HL-60 (cell line): ENCODE measurements around the gene ABCB6.

Experiments
- DNase-seq, 2 experiments: peaks; one replicate each; pipeline ENCODE4 v3.0.0-alpha.2; 2010 to 2020; ENCODE audit warnings: low read depth in 1 of 2, low spot score in 1 of 2
- H3K27ac ChIP-seq: fragments of 250-450 bp; sonication (Bioruptor Pico); replicated peaks from 2 replicates; pipeline ENCODE4 v1.5.1; 2020; ENCODE audit warnings: mild to moderate bottlenecking, moderate library complexity
- H3K27me3 ChIP-seq: fragments of 250-450 bp; sonication (Bioruptor Pico); 2 replicates; pipeline ENCODE4 v1.5.1; 2021; ENCODE audit warnings: mild to moderate bottlenecking, moderate library complexity; ENCODE audit not compliant: insufficient read depth, poor library complexity, severe bottlenecking
- H3K4me3 ChIP-seq: replicated peaks from 2 replicates; pipeline ENCODE4 v1.5.1; 2011; ENCODE audit warnings: mild to moderate bottlenecking, control low read depth, low read length; ENCODE audit not compliant: insufficient read depth
- CTCF ChIP-seq: IDR thresholded peaks from one replicate; pipeline ENCODE4 v1.5.1; 2011; ENCODE audit warnings: low read length, control low read depth, inconsistent platforms; ENCODE audit not compliant: insufficient read depth
- GABPA ChIP-seq: IDR thresholded peaks from 2 replicates; pipeline ENCODE4 v1.6.1; 2012; ENCODE audit warnings: low read depth
- POLR2AphosphoS5 ChIP-seq: IDR thresholded peaks from 2 replicates; pipeline ENCODE4 v1.6.1; 2012; ENCODE audit warnings: low read depth
- REST ChIP-seq: IDR thresholded peaks from 2 replicates; pipeline ENCODE4 v1.6.1; 2012; ENCODE audit warnings: low read depth; ENCODE audit not compliant: insufficient replicate concordance
- SPI1 ChIP-seq: IDR thresholded peaks from 2 replicates; pipeline ENCODE4 v1.6.1; 2012; ENCODE audit warnings: low read depth, mild to moderate bottlenecking, borderline replicate concordance

Gene ABCB6

GRCh38 chr2:219251656-219252055 lies 32.9 kb upstream of the ABCB6 start:
- Histone ChIP-seq H3K27me3 (no peaks in the 10 kb centered on the region), H3K4me3 (peak overlapping the region; percentile 79), H3K27ac (no peak overlapping the region)
- peak in 1 of 2 experiments; percentile 26 for DNase-seq
- TF ChIP-seq REST = no peak
- TF ChIP-seq POLR2AphosphoS5 = no peak
- TF ChIP-seq SPI1 = peak; percentile 53; the same call in 1 of the 2 replicates

- Histone ChIP-seq H3K4me3 (peak overlapping the region; percentile 2), H3K27ac (peak overlapping the region; percentile 84), H3K27me3 (no peaks in the 10 kb centered on the region)
- no peak for TF ChIP-seq REST
- no peak for TF ChIP-seq CTCF
- TF ChIP-seq GABPA = no peak
- no peak for TF ChIP-seq SPI1
- peak in 1 of 2 experiments; percentile 71 for DNase-seq
Measured at GRCh38 chr2:219250049-219250781, 31.5 kb upstream of the ABCB6 start.

DNA sequence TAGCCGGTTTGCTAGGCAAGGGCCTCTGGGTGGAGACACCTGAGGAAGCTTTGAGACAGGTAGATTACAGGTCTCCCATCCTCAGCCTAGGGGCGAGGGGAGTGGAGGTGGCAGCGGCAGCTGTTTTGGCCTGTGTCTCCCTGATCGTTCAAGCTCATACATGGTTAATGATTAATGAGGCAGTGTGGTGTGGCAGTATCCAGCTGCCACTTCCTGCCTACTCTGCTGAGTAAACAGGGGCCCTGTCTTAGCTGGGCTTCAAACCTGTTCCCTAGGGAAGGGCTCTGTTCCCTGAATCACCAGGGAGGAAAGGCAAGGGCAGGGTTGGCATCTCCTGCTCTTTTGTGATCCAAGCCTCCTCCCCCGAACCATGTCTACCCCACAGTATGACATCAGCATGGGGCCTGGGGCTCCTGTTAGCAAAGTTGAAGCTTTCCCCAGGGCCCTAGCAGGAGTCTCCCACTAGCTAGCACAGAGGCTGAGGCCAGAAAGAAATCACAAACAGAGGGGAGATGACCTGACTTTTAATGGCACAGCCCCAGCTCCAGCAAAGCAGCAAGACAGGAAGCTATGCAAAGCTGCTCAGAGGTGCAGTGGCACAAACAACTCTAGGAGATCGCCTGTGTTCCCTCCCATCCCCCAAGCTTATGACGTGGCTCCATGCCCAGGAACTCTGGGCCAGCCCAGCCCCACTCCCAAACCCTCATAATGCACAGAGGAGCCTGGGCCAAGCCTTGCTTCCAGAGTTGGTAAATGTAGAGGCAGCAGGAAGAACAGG lies 30.6 kb upstream of the ABCB6 start:
- no peak for TF ChIP-seq REST
- TF ChIP-seq POLR2AphosphoS5 = peak; percentile 34; the same call in 1 of the 2 replicates
- peak in 1 of 2 experiments; percentile 95 for DNase-seq
- peak overlapping the region; percentile 2 for H3K4me3 ChIP-seq
- peak overlapping the region; percentile 84 for H3K27ac ChIP-seq
- no peaks in the 10 kb centered on the region for H3K27me3 ChIP-seq

GRCh38 chr2:219248845-219249202 lies 30.1 kb upstream of the ABCB6 start:
- Histone ChIP-seq H3K27ac (peak overlapping the region; percentile 84), H3K4me3 (peak overlapping the region; percentile 2; the same call in 1 of the 2 replicates), H3K27me3 (no peaks in the 10 kb centered on the region)
- no peak for DNase-seq
- TF ChIP-seq SPI1 (no peak), CTCF (no peak), GABPA (no peak), POLR2AphosphoS5 (no peak), REST (no peak)
